PC-9 (cell line): ENCODE measurements around the gene ALX4. TPM values are rescaled to one million over a fixed set of nuclear protein-coding genes. Genes with fewer than 3 reads are reported as not detected.
A peak's percentile ranks its signal among the peaks of the same experiment; 100 is the strongest.

Experiments
- BruUV-seq: library from RNA; stranded (reverse); fragments of 400-500 nt; replicated peaks from 2 replicates; lab custom pipeline; 2021; lab: Mats Ljungman, UMichigan
- CTCF ChIA-PET: fragments of 300-600 bp; sonication (Branson Sonifier 250); formaldehyde crosslinking; loops from one replicate; lab custom pipeline; 2022; ENCODE audit warnings: antibody characterized with exemption; lab: Charles Lee
- POLR2A ChIA-PET: fragments of 300-600 bp; sonication (Branson Sonifier 250); formaldehyde crosslinking; loops from one replicate; lab custom pipeline; 2022; ENCODE audit warnings: antibody characterized with exemption; ENCODE audit not compliant: unreplicated experiment; lab: Charles Lee
- DNase-seq, 2 experiments: peaks; one replicate each; pipeline versions ENCODE4 v3.0.0 to v3.0.0-alpha.2; 2015 to 2022; ENCODE audit warnings: mixed read lengths in 1 of 2
- H2AFZ ChIP-seq: fragments of 200-600 bp; sonication (generic); 2 replicates; pipeline ENCODE4 v1.8.1; 2017; ENCODE audit warnings: antibody characterized with exemption
- H3F3A ChIP-seq: fragments of 200-600 bp; sonication (generic); 2 replicates; pipeline ENCODE4 v1.8.1; 2017; ENCODE audit warnings: antibody characterized with exemption, mild to moderate bottlenecking, low read depth; ENCODE audit not compliant: insufficient read depth
- H3K27ac ChIP-seq: fragments of 200-600 bp; sonication (generic); 2 replicates; pipeline ENCODE4 v1.6.1; 2016; ENCODE audit warnings: mixed run types
- H3K27me3 ChIP-seq: fragments of 200-600 bp; sonication (generic); 2 replicates; pipeline ENCODE4 v1.6.1; 2016; ENCODE audit warnings: low read depth, mixed run types; ENCODE audit not compliant: insufficient read depth
- H3K36me3 ChIP-seq: fragments of 200-600 bp; sonication (generic); 2 replicates; pipeline ENCODE4 v1.6.1; 2016; ENCODE audit warnings: low read depth, mixed run types
- H3K4me1 ChIP-seq: fragments of 200-600 bp; sonication (generic); replicated peaks from 2 replicates; pipeline ENCODE4 v1.6.1; 2016; ENCODE audit warnings: mixed run types; ENCODE audit not compliant: insufficient read depth
- H3K4me2 ChIP-seq: fragments of 200-600 bp; sonication (generic); 2 replicates; pipeline ENCODE4 v1.6.1; 2017; ENCODE audit warnings: mixed run types
- H3K4me3 ChIP-seq: fragments of 200-600 bp; sonication (generic); 2 replicates; pipeline ENCODE4 v1.6.1; 2016; ENCODE audit warnings: mixed run types
- H3K79me2 ChIP-seq: fragments of 200-600 bp; sonication (generic); 2 replicates; pipeline ENCODE4 v1.6.1; 2017; ENCODE audit warnings: low read depth, mixed run types
- H3K9me2 ChIP-seq: fragments of 200-600 bp; sonication (generic); 2 replicates; pipeline ENCODE4 v1.8.1; 2017; ENCODE audit warnings: mild to moderate bottlenecking; ENCODE audit not compliant: insufficient read depth
- H3K9me3 ChIP-seq: fragments of 200-600 bp; sonication (generic); 2 replicates; pipeline ENCODE4 v1.8.1; 2016; ENCODE audit warnings: low read depth; ENCODE audit not compliant: insufficient read depth
- H4K20me1 ChIP-seq: fragments of 200-600 bp; sonication (generic); 2 replicates; pipeline ENCODE4 v1.8.1; 2017; ENCODE audit not compliant: insufficient read depth
- CTCF ChIP-seq: fragments of 200-600 bp; sonication (generic); conservative IDR thresholded peaks from 2 replicates; pipeline ENCODE4 v1.6.1; 2017; ENCODE audit warnings: mixed run types, antibody characterized with exemption, mild to moderate bottlenecking, moderate library complexity
- EZH2 ChIP-seq: fragments of 200-600 bp; sonication (generic); IDR thresholded peaks from 2 replicates; pipeline ENCODE4 v1.8.0; 2017; ENCODE audit warnings: antibody characterized with exemption, low read depth
- intact Hi-C: fragments of 100-400 bp; cut with micrococcal nuclease; formaldehyde crosslinking; loops from one replicate; pipeline ENCODE4 v1.10.0; 2022; ENCODE audit not compliant: unreplicated experiment
- total RNA-seq: library from RNA; stranded (reverse); gene quantifications from 2 replicates; pipeline ENCODE4 v1.2.3, GENCODE V29; 2021

The ALX4 gene
- total RNA-seq, 1 experiment from 2014 or later, result not detected

GRCh38 chr11:44314733-44315132 is 4.8 kb upstream of the ALX4 start:
- no peak overlapping the region for H3K4me2 ChIP-seq
- ChIA-PET CTCF (no interaction called here), POLR2A (no interaction called here)
- no peak for TF ChIP-seq EZH2
- no peak for TF ChIP-seq CTCF
- H3K36me3 ChIP-seq, result no peaks in the 10 kb centered on the region
- no peaks in the 10 kb centered on the region for H4K20me1 ChIP-seq
- no peaks in the 10 kb centered on the region for H3K9me3 ChIP-seq
- H3K27ac ChIP-seq, result no peak overlapping the region
- H3K79me2 ChIP-seq, result no peaks in the 10 kb centered on the region
- H3K9me2 ChIP-seq, result no peaks in the 10 kb centered on the region
- intact Hi-C loops, result no loop called here
- H2AFZ ChIP-seq, result no peak overlapping the region
- no peaks in the 10 kb centered on the region for H3K4me1 ChIP-seq
- H3F3A ChIP-seq, result 0 out of 2 replicates have a peak, but pooled peaks cover 5% of the 10 kb centered on the region
- DNase-seq, result no peak
- BruUV-seq, result no TSS peak
- H3K4me3 ChIP-seq, result no peak overlapping the region
- peaks cover 65% of the 10 kb centered on the region for H3K27me3 ChIP-seq

- CTCF ChIA-PET, result no interaction called here
- TF ChIP-seq EZH2 (no peak), CTCF (no peak)
Measured at GRCh38 chr11:44313761-44314489, 4.0 kb upstream of the ALX4 start.

GRCh38 chr11:44312876-44313275 is 2.9 kb upstream of the ALX4 start:
- no peaks in the 10 kb centered on the region for H3K9me3 ChIP-seq
- TF ChIP-seq EZH2 (no peak), CTCF (no peak)
- CTCF ChIA-PET, result no interaction called here
- intact Hi-C loops, result no loop called here
- H4K20me1 ChIP-seq, result no peaks in the 10 kb centered on the region
- H3F3A ChIP-seq, result 0 out of 2 replicates have a peak, but pooled peaks cover 5% of the 10 kb centered on the region
- H3K79me2 ChIP-seq, result no peaks in the 10 kb centered on the region
- H3K27ac ChIP-seq, result no peak overlapping the region
- no peak overlapping the region for H2AFZ ChIP-seq
- POLR2A ChIA-PET, result no interaction called here
- no peak overlapping the region for H3K4me3 ChIP-seq
- H3K36me3 ChIP-seq, result no peaks in the 10 kb centered on the region
- no peaks in the 10 kb centered on the region for H3K4me1 ChIP-seq
- no peak for DNase-seq
- no peak overlapping the region for H3K4me2 ChIP-seq
- H3K9me2 ChIP-seq, result no peaks in the 10 kb centered on the region
- H3K27me3 ChIP-seq, result peaks cover 47% of the 10 kb centered on the region
- BruUV-seq, result no TSS peak

More at GRCh38 chr11:44313761-44314489, 4.0 kb upstream of the ALX4 start:
- Histone ChIP-seq H3K79me2 (no peaks in the 10 kb centered on the region), H3K36me3 (no peaks in the 10 kb centered on the region), H4K20me1 (no peaks in the 10 kb centered on the region), H3K9me3 (no peaks in the 10 kb centered on the region), H3K4me2 (0 out of 2 replicates have a peak overlapping the region, but pooled peaks have one; percentile 18), H3K9me2 (no peaks in the 10 kb centered on the region), H3F3A (0 out of 2 replicates have a peak, but pooled peaks cover 5% of the 10 kb centered on the region), H3K4me1 (no peaks in the 10 kb centered on the region), H3K27me3 (peaks cover 57% of the 10 kb centered on the region), H3K4me3 (no peak overlapping the region), H3K27ac (no peak overlapping the region), H2AFZ (no peak overlapping the region)
- intact Hi-C loops, result no loop called here
- BruUV-seq, result no TSS peak
- POLR2A ChIA-PET, result no interaction called here
- DNase-seq, result no peak
